HG02588 (cell line): ENCODE measurements around the gene C5.

Source experiments
- ATAC-seq: cut with Tn5 transposase; IDR thresholded peaks from one replicate; pipeline ENCODE4 v1.9.1; 2021; ENCODE audit warnings: mild to moderate bottlenecking, moderate library complexity; ENCODE audit not compliant: unreplicated experiment

The C5 gene

GRCh38 chr9:120914396-120914795 is 135.7 kb downstream of the C5 start:
- ATAC-seq: no peak

GRCh38 chr9:120913647-120914264 is 136.3 kb downstream of the C5 start:
- no peak for ATAC-seq

- no peak for ATAC-seq
Observed at GRCh38 chr9:120912958-120913646, 137.0 kb downstream of the C5 start.

GRCh38 chr9:120911295-120911837 is 138.7 kb downstream of the C5 start:
- no peak for ATAC-seq

- ATAC-seq: no peak
Observed at GRCh38 chr9:120910643-120911042, 139.4 kb downstream of the C5 start.

GRCh38 chr9:120909904-120910303 is 140.2 kb downstream of the C5 start:
- ATAC-seq: no peak

GRCh38 chr9:120905315-120906164 is 144.5 kb downstream of the C5 start:
- no peak for ATAC-seq

- ATAC-seq: no peak
Observed at GRCh38 chr9:120904978-120905301, 145.1 kb downstream of the C5 start.

GRCh38 chr9:120904061-120904977 is 145.8 kb downstream of the C5 start:
- ATAC-seq: no peak

GRCh38 chr9:120902569-120903535 is 147.2 kb downstream of the C5 start:
- ATAC-seq: no peak
